Esophagus squamous epithelium (tissue), 4 donors: ENCODE results near the gene UBAP1L.

Experiments
- CTCF ChIP-seq, 6 experiments: fragments of 450-650 bp in 4 of 6; fragments of 200-600 bp in 2 of 6; sonication (generic) in 2 of 6; IDR thresholded peaks; one replicate each; pipeline ENCODE4 v1.5.1; 2016 to 2019; ENCODE audit warnings: antibody characterized with exemption in 6 of 6, mild to moderate bottlenecking in 4 of 6, moderate library complexity in 4 of 6
- POLR2A ChIP-seq, 4 donors: fragments of 450-650 bp; IDR thresholded peaks; one replicate each; pipeline ENCODE4 v1.6.1; 2017; ENCODE audit warnings: antibody characterized with exemption in 4 of 4, mild to moderate bottlenecking in 4 of 4, moderate library complexity in 3 of 4

GRCh38 chr15:65115086-65115485, at the start of gene UBAP1L:
- TF ChIP-seq POLR2A (IDR thresholded peaks at IDR 0.05) (no peak), CTCF (IDR thresholded peaks at IDR 0.05) (no peak)
